A673 (cell line): Measurements from ENCODE around the gene ZIC4. TPM values are rescaled to one million over a fixed set of nuclear protein-coding genes. Genes with fewer than 3 reads are reported as not detected.

Experiments
- BruUV-seq: library from RNA; stranded (reverse); fragments of 400-500 nt; replicated peaks from 2 replicates; lab custom pipeline; 2021; lab: Mats Ljungman, UMichigan
- CTCF ChIA-PET: fragments of 300-600 bp; sonication (Branson Sonifier 250); formaldehyde crosslinking; loops from one replicate; lab custom pipeline; 2022; ENCODE audit warnings: antibody characterized with exemption; lab: Charles Lee
- POLR2A ChIA-PET: fragments of 300-600 bp; sonication (Branson Sonifier 250); formaldehyde crosslinking; loops from one replicate; lab custom pipeline; 2022; ENCODE audit warnings: antibody characterized with exemption; ENCODE audit not compliant: low non-redundant PET; lab: Charles Lee
- DNase-seq: peaks from one replicate; pipeline ENCODE4 v3.0.0-alpha.2; 2015; ENCODE audit warnings: low spot score
- H3K27ac ChIP-seq: fragments of 200-600 bp; sonication (generic); 2 replicates; pipeline ENCODE4 v1.5.1; 2016; ENCODE audit warnings: mixed run types, low read depth, mild to moderate bottlenecking, mixed read lengths, antibody characterized with exemption, low read length; ENCODE audit not compliant: poor library complexity, severe bottlenecking
- H3K27me3 ChIP-seq: fragments of 200-600 bp; sonication (generic); replicated peaks from 2 replicates; pipeline ENCODE4 v1.6.1; 2017; ENCODE audit warnings: mixed run types, low read depth, mild to moderate bottlenecking, mixed read lengths, antibody characterized with exemption, low read length; ENCODE audit not compliant: insufficient read depth, poor library complexity
- H3K36me3 ChIP-seq: fragments of 200-600 bp; sonication (generic); 2 replicates; pipeline ENCODE4 v1.6.1; 2016; ENCODE audit warnings: mixed run types, mild to moderate bottlenecking, mixed read lengths, antibody characterized with exemption, low read length; ENCODE audit not compliant: insufficient read depth, poor library complexity, severe bottlenecking
- H3K4me1 ChIP-seq: fragments of 200-600 bp; sonication (generic); 2 replicates; pipeline ENCODE4 v1.6.1; 2017; ENCODE audit warnings: mixed run types, mild to moderate bottlenecking, mixed read lengths, antibody characterized with exemption, low read length; ENCODE audit not compliant: insufficient read depth, poor library complexity, severe bottlenecking
- H3K4me3 ChIP-seq: fragments of 200-600 bp; sonication (generic); 2 replicates; pipeline ENCODE4 v1.5.1; 2016; ENCODE audit warnings: low read depth, mixed run types, mild to moderate bottlenecking, mixed read lengths, low read length; ENCODE audit not compliant: poor library complexity, severe bottlenecking
- H3K9me3 ChIP-seq: fragments of 200-600 bp; sonication (generic); 2 replicates; pipeline ENCODE4 v1.6.1; 2016; ENCODE audit warnings: mixed run types, low read depth, mild to moderate bottlenecking, mixed read lengths, antibody characterized with exemption, low read length; ENCODE audit not compliant: poor library complexity, severe bottlenecking
- EZH2 ChIP-seq: fragments of 200-600 bp; sonication (generic); IDR thresholded peaks from 2 replicates; pipeline ENCODE4 v1.6.1; 2017; ENCODE audit warnings: borderline replicate concordance, low read depth, mild to moderate bottlenecking, mixed read lengths, antibody characterized with exemption, low read length; ENCODE audit not compliant: poor library complexity, severe bottlenecking
- intact Hi-C: fragments of 100-400 bp; cut with micrococcal nuclease; formaldehyde crosslinking; loops from one replicate; pipeline ENCODE4 v1.10.0; 2022; ENCODE audit not compliant: unreplicated experiment
- total RNA-seq: library from RNA; stranded (reverse); gene quantifications from 2 replicates; pipeline ENCODE4 v1.2.3, GENCODE V29; 2021
- TF ChIP-seq, protein P1 (sequence below): fragments of 300-800, 200-600 bp; sonication (generic); conservative IDR thresholded peaks from 2 replicates; pipeline ENCODE4 v1.5.1; 2017; ENCODE audit warnings: low read depth, mild to moderate bottlenecking, antibody characterized with exemption, low read length, moderate library complexity, mixed read lengths

ZIC4 gene
- total RNA-seq, 1 experiment from 2014 or later = 0.47 TPM

DNA sequence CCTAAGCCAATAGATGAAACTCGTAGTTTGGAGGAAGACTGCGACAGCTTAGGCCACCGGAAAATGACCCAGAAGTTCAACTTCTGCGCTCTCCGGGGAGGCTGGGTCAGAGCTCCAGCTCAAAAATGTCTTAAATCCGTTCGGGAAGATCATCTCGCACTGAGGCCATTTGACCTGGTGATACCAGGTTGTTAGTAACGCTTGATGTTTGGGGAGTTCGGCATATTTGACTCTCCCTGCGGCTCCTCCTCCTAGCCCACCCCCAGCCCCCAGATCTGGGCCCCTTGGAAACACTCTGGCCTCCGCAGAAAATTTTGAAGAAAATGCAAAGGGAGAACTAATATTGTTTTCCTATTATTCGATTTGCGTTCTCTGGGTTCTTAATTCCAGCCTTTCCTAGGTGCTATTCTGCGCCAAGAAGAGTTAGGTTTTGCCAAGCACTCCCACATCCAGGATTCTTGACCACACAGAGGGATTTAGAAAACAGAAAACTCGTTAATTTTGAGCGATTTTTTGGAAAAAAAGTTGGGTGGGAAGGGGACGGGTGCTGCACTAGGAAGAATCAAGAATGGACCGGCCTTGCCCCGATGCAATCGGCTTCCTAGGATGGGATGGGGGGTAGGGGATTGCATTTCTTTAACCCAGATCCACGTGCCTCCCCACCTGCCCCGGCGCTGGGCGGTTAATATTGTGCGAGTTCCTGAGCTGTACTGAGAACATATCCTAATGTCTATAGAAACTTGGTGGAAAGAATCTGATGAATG, 50.0 kb downstream of the ZIC4 start:
- BruUV-seq = no TSS peak
- DNase-seq = no peak
- Histone ChIP-seq H3K27me3 (peaks cover 100% of the 10 kb centered on the region), H3K9me3 (no peaks in the 10 kb centered on the region), H3K36me3 (no peaks in the 10 kb centered on the region), H3K4me3 (no peak overlapping the region), H3K27ac (no peak overlapping the region), H3K4me1 (peaks cover 5% of the 10 kb centered on the region)
- ChIA-PET CTCF (no interaction called here), POLR2A (no interaction called here)
- TF ChIP-seq EZH2 = peak; percentile 80
- TF ChIP-seq, protein P1, sequence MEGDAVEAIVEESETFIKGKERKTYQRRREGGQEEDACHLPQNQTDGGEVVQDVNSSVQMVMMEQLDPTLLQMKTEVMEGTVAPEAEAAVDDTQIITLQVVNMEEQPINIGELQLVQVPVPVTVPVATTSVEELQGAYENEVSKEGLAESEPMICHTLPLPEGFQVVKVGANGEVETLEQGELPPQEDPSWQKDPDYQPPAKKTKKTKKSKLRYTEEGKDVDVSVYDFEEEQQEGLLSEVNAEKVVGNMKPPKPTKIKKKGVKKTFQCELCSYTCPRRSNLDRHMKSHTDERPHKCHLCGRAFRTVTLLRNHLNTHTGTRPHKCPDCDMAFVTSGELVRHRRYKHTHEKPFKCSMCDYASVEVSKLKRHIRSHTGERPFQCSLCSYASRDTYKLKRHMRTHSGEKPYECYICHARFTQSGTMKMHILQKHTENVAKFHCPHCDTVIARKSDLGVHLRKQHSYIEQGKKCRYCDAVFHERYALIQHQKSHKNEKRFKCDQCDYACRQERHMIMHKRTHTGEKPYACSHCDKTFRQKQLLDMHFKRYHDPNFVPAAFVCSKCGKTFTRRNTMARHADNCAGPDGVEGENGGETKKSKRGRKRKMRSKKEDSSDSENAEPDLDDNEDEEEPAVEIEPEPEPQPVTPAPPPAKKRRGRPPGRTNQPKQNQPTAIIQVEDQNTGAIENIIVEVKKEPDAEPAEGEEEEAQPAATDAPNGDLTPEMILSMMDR = no peak
- intact Hi-C loops = no loop called here

GRCh38 chr3:147355753-147356090, 50.6 kb downstream of the ZIC4 start:
- DNase-seq = no peak
- no TSS peak for BruUV-seq
- intact Hi-C loops = no loop called here
- ChIA-PET CTCF (no interaction called here), POLR2A (no interaction called here)
- Histone ChIP-seq H3K27me3 (peaks cover 100% of the 10 kb centered on the region), H3K4me1 (no peaks in the 10 kb centered on the region), H3K36me3 (no peaks in the 10 kb centered on the region), H3K9me3 (no peaks in the 10 kb centered on the region), H3K27ac (no peak overlapping the region), H3K4me3 (no peak overlapping the region)
- TF ChIP-seq EZH2 = no peak
- TF ChIP-seq, protein P1 = no peak

DNA sequence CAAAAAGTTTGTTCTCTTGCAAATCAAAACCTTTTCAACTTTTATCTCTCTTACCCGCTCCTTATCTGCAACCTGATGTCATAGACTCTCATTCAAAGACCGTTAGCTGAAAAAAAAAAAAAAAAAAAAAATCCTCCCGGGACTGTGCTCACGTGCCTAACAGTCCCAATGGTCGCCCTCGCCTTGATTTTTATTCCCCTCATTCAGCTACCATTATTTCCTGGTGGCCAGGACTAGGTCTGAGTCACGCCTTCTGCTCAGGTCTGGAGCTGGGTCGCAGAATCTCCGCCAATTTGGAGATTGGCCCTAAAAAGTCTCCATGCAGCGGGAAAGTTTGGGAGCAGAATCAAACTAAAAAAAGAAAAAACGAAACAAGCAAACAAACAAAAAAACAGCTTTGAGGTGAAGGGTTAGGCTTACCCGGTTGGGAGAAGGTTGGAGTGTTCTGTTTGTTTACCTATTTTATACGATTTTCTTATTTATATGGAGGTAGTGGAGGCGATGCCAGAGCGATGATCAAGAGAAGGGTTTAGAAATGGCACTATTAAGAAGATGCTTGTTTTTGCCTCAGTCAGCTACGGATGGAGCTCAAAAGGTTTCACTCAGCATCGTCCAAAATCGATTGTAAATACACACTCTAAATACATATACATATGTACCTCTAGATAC, 51.1 kb downstream of the ZIC4 start:
- Histone ChIP-seq H3K36me3 (no peaks in the 10 kb centered on the region), H3K27me3 (peaks cover 100% of the 10 kb centered on the region), H3K27ac (no peak overlapping the region), H3K9me3 (no peaks in the 10 kb centered on the region), H3K4me3 (no peak overlapping the region), H3K4me1 (no peaks in the 10 kb centered on the region)
- BruUV-seq = no TSS peak
- no peak for DNase-seq
- TF ChIP-seq, protein P1 = no peak
- no peak for TF ChIP-seq EZH2
- POLR2A ChIA-PET = no interaction called here
- CTCF ChIA-PET = interaction anchor here (0.6 kb wide), 1 partner anchor 607 kb away, joined by 4 read pairs; no protein-coding TSS in a partner anchor
- intact Hi-C loops = no loop called here
